IPS-15b (cell line): ENCODE results near the gene SLC30A9.

ENCODE experiments used
- H3K27me3 ChIP-seq: one replicate; pipeline ENCODE4 v1.6.1; 2013; ENCODE audit warnings: low read length; ENCODE audit not compliant: control insufficient read depth, insufficient read depth
- H3K36me3 ChIP-seq: one replicate; pipeline ENCODE4 v1.6.1; 2013; ENCODE audit warnings: low read length; ENCODE audit not compliant: control insufficient read depth, insufficient read depth
- H3K4me1 ChIP-seq: one replicate; pipeline ENCODE4 v1.6.1; 2013; ENCODE audit warnings: mild to moderate bottlenecking, low read length; ENCODE audit not compliant: control insufficient read depth, insufficient read depth
- H3K4me3 ChIP-seq: one replicate; pipeline ENCODE4 v1.5.1; 2013; ENCODE audit warnings: low read depth, low read length
- H3K9ac ChIP-seq: one replicate; pipeline ENCODE4 v1.6.1; 2013; ENCODE audit warnings: low read depth, mild to moderate bottlenecking, low read length
- H3K9me3 ChIP-seq: one replicate; pipeline ENCODE4 v1.6.1; 2013; ENCODE audit warnings: mild to moderate bottlenecking, low read length; ENCODE audit not compliant: control insufficient read depth, insufficient read depth

SLC30A9 gene

DNA sequence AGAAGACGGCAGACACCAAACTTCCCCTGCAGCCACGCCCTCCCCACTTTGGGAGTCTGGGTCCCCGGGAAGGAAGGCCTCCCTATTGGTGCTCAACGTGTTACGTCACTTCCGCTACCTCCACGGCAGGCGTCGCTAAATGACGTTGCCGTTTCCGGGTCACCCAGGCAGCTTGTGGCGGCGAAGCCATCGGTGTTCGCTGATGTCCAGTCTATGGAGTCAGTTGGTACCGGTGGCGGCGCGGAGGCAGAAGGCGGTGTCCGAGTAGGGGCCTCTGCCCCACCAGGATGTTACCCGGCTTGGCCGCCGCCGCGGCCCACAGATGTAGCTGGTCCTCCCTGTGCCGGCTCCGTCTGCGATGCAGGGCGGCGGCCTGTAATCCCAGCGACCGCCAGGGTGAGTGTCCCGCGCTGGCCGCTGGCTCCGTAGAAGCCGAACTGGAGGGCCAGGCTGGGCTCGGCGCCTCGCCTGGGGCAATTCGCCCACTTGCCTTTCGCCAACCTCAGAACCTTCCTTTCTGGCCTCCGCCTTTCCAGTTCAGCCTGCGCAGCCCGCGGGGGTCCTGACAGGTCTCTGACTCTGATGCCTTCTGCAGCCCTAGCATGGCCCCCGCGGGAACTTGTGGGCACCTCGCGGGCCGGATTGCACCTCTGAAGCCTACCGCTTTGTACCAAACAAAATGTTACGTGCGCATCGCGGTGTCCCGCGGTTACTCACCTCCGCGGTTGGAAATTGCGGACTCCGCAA, at the start of gene SLC30A9:
Gene SLC30A9, plus strand, starts transcription at position 166 of the 747 bp plus-strand sequence. Its CDS starts 122 bp downstream, at position 288.
- H3K9me3 ChIP-seq = no peaks in the 10 kb centered on the region

GRCh38 chr4:41940834-41941233, 49.5 kb upstream of the SLC30A9 start:
- H3K36me3 ChIP-seq = peaks cover 3% of the 10 kb centered on the region

More for the DNA sequence above, at the start of gene SLC30A9:
- Histone ChIP-seq H3K36me3 (no peaks in the 10 kb centered on the region), H3K4me3 (peak within 1 kb of the TSS; percentile 98), H3K4me1 (peaks cover 8% of the 10 kb centered on the region), H3K9ac (peak within 1 kb of the TSS; percentile 79), H3K27me3 (no peaks in the 10 kb centered on the region)

DNA sequence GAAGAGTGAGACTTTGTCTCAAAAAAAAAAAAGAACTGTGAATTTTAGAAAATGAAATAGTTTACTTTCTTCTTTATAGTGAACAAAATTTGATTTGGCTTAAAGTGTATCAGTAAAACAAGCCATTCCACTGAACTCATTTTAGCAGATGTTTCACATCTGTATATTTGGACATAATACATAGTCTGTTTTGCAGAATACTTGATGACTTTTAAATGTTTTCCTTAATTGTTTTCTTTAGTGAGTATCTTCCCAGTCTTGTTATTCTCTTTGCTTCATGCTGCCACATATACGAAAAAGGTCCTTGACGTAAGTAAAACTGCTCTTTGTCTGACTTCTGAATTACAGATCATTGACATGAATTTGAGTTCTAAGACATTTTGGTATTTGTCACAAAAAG, 46.8 kb upstream of the SLC30A9 start:
- Histone ChIP-seq H3K9me3 (no peaks in the 10 kb centered on the region), H3K4me1 (no peaks in the 10 kb centered on the region), H3K4me3 (no peak overlapping the region), H3K27me3 (no peaks in the 10 kb centered on the region), H3K9ac (no peak overlapping the region), H3K36me3 (peaks cover 3% of the 10 kb centered on the region)

More at GRCh38 chr4:41940834-41941233, 49.5 kb upstream of the SLC30A9 start:
- Histone ChIP-seq H3K9ac (no peak overlapping the region), H3K4me3 (no peak overlapping the region), H3K27me3 (no peaks in the 10 kb centered on the region), H3K9me3 (no peaks in the 10 kb centered on the region), H3K4me1 (no peaks in the 10 kb centered on the region)

DNA sequence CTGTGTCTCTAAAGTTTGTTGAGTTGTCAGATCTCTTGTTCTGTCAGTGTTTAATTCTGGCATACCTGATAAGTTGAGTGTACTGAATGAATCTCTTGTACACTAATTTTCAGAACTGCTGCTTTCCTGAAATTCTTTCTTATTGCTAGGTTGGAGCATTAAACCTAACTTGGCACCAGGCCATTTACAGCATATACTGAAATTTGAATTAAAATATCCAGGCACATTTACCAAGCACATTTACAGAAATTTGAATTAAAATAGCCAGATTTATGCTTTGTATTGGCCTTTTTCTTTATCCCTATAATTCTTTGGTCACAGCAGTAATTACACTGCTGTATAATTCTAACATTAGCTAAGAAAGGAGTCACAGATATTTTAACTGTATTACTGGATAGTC, 46.2 kb upstream of the SLC30A9 start:
- Histone ChIP-seq H3K4me3 (no peak overlapping the region), H3K27me3 (no peaks in the 10 kb centered on the region), H3K4me1 (no peaks in the 10 kb centered on the region), H3K9ac (no peak overlapping the region), H3K9me3 (no peaks in the 10 kb centered on the region), H3K36me3 (peaks cover 3% of the 10 kb centered on the region)

GRCh38 chr4:41949531-41949930, 40.8 kb upstream of the SLC30A9 start:
- Histone ChIP-seq H3K9me3 (no peaks in the 10 kb centered on the region), H3K27me3 (no peaks in the 10 kb centered on the region), H3K9ac (no peak overlapping the region), H3K4me3 (no peak overlapping the region), H3K4me1 (no peaks in the 10 kb centered on the region), H3K36me3 (peaks cover 13% of the 10 kb centered on the region)

- no peak overlapping the region for H3K9ac ChIP-seq
- H3K27me3 ChIP-seq = no peaks in the 10 kb centered on the region
- H3K4me1 ChIP-seq = no peaks in the 10 kb centered on the region
- H3K4me3 ChIP-seq = no peak overlapping the region
- H3K9me3 ChIP-seq = no peaks in the 10 kb centered on the region
- peaks cover 4% of the 10 kb centered on the region for H3K36me3 ChIP-seq
These were observed 32.7 kb upstream of the SLC30A9 start for GRCh38 chr4:41957634-41958033.

DNA sequence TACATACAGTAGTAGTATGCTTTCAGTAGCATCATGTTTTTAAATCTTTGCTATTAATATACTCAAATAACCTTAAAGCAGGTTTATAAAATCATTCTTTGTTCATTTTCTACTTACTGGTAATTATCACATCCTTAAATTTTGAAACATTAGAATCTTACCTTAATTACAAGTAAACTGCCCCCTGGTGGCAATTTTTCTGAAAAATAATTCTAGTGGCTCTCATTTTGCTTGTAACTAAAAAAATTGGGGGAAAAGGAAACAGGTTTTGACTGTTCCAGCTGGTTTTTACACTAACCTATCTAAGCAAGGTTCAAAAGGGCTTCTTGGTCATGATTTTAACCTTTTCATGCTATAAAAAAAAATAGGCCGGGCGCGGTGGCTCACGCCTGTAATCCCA, 27.2 kb upstream of the SLC30A9 start:
- Histone ChIP-seq H3K36me3 (no peaks in the 10 kb centered on the region), H3K4me3 (no peak overlapping the region), H3K9me3 (no peaks in the 10 kb centered on the region), H3K9ac (no peak overlapping the region), H3K4me1 (no peaks in the 10 kb centered on the region), H3K27me3 (no peaks in the 10 kb centered on the region)

DNA sequence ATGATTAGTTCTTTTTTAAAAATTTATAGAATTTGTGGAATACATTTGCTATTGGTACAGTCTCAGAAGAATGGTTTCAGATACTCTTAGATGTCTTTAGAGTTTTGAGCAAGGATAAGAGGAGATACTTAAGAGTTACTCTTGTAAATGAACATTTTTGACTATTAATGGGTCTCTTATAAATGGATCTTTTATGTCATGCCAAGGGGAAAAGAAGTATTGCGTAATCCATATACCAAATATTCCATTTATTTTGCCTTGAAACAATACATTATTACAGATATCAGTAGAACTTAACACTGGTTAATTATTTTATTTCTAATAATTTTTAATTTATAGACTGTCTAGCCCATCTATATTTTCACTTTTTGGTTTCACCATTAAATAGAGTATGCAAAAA, 25.9 kb upstream of the SLC30A9 start:
- H3K4me1 ChIP-seq = no peaks in the 10 kb centered on the region
- no peaks in the 10 kb centered on the region for H3K36me3 ChIP-seq
- H3K4me3 ChIP-seq = no peak overlapping the region
- no peaks in the 10 kb centered on the region for H3K27me3 ChIP-seq
- no peaks in the 10 kb centered on the region for H3K9me3 ChIP-seq
- no peak overlapping the region for H3K9ac ChIP-seq

- Histone ChIP-seq H3K9ac (no peak overlapping the region), H3K4me3 (no peak overlapping the region), H3K9me3 (no peaks in the 10 kb centered on the region), H3K36me3 (no peaks in the 10 kb centered on the region), H3K27me3 (no peaks in the 10 kb centered on the region), H3K4me1 (no peaks in the 10 kb centered on the region)
These were observed 22.9 kb upstream of the SLC30A9 start for GRCh38 chr4:41967392-41967791.

GRCh38 chr4:41969671-41970070, 20.7 kb upstream of the SLC30A9 start:
- H3K4me1 ChIP-seq = no peaks in the 10 kb centered on the region
- H3K27me3 ChIP-seq = no peaks in the 10 kb centered on the region
- no peaks in the 10 kb centered on the region for H3K9me3 ChIP-seq
- no peaks in the 10 kb centered on the region for H3K36me3 ChIP-seq
- H3K9ac ChIP-seq = no peak overlapping the region
- no peak overlapping the region for H3K4me3 ChIP-seq

DNA sequence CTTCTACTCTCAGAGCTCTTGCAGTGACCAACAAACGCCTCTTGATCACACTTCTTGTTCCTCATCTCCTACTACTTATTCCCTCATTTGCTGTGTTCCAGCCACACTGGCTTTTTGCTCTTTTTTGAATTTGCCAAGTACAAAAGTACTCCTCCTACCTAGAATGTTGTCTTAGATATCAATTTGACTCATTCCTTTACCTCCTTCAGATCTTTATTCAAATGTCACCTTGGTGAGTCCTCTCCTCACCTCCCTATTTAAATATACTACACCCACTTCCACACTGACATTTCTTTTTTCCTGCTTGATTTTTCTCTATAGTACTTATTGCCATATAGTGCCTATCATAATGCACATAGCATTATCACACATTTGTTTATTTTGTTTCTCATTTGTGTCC, 15.0 kb upstream of the SLC30A9 start:
- H3K9ac ChIP-seq = no peak overlapping the region
- no peaks in the 10 kb centered on the region for H3K9me3 ChIP-seq
- H3K36me3 ChIP-seq = no peaks in the 10 kb centered on the region
- H3K4me1 ChIP-seq = peaks cover 3% of the 10 kb centered on the region
- no peaks in the 10 kb centered on the region for H3K27me3 ChIP-seq
- H3K4me3 ChIP-seq = no peak overlapping the region

DNA sequence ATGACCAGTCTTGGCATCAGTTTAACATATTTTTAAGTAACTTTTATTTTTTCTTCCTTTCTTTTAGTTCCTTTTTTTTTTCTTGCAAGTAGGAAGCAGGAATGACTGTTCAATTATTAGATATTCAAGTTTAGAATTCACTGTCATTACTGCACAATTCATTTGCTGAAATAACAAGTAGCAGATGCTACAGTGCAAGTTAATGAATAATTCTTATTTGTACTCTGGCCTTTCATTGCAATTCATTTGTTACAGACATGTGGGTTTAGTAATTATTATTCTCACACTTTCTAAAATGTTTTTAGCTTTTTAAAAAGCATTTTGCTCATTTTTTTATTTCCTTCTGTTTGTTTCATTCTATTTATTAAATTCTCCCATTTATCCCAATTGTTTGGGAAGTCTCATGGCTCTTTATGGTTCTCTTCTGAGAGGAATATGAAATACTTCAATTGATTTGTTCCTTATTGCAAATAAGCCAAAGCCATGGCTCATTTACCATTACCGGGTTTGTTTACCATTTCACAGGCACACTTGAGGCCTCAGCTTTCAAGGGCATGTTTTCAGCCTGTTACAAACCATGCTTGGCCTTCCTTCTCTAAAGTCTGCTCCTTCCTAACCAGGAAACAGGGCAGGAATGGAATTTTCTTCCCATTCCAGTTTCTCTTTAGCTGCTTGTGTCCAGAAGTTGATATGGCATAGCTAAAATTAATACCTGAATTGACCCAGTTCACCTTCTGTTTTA, 13.4 kb upstream of the SLC30A9 start:
- Histone ChIP-seq H3K27me3 (no peaks in the 10 kb centered on the region), H3K4me1 (peaks cover 3% of the 10 kb centered on the region), H3K9ac (no peak overlapping the region), H3K36me3 (no peaks in the 10 kb centered on the region), H3K9me3 (no peaks in the 10 kb centered on the region), H3K4me3 (no peak overlapping the region)
